BJ (cell line): Measurements from ENCODE around the gene FHDC1. TPM values are rescaled to one million over a fixed set of nuclear protein-coding genes. Genes with fewer than 3 reads are reported as not detected.

Source experiments
- CTCF ChIA-PET: fragments of 350-600 bp; formaldehyde crosslinking; extraction: SDS; loops from one replicate; lab custom pipeline; 2021; ENCODE audit warnings: antibody characterized with exemption, inconsistent platforms; lab: Yijun Ruan, JAX
- POLR2A ChIA-PET: fragments of 300-600 bp; sonication (Branson Sonifier 250); formaldehyde crosslinking; extraction: SDS; loops from one replicate; lab custom pipeline; 2021; ENCODE audit warnings: antibody characterized with exemption; lab: Charles Lee
- DNase-seq: peaks from one replicate; pipeline ENCODE4 v3.0.0-alpha.2; 2011; ENCODE audit warnings: low read depth
- H3K27me3 ChIP-seq: 2 replicates; pipeline ENCODE4 v1.6.0; 2011; ENCODE audit warnings: low read length; ENCODE audit not compliant: control insufficient read depth, insufficient read depth
- H3K36me3 ChIP-seq: 2 replicates; pipeline ENCODE4 v1.5.1; 2011; ENCODE audit warnings: low read length; ENCODE audit not compliant: control insufficient read depth, insufficient read depth
- H3K4me3 ChIP-seq: 2 replicates; pipeline ENCODE4 v1.5.1; 2011; ENCODE audit warnings: low read depth, mild to moderate bottlenecking, control low read depth, low read length
- CTCF ChIP-seq: IDR thresholded peaks from 2 replicates; pipeline ENCODE4 v1.5.1; 2011; ENCODE audit warnings: low read depth, mild to moderate bottlenecking, control low read depth, inconsistent platforms, low read length, moderate library complexity; ENCODE audit not compliant: insufficient read depth
- polyA plus RNA-seq: library from polyadenylated mRNA; depleted of rRNA; stranded (reverse); fragments of >200 nt; gene quantifications from 2 replicates; pipeline ENCODE4 v1.2.3, GENCODE V29; 2011; rRNA removed

FHDC1 gene
- polyA plus RNA-seq, 1 experiment: 0.17 TPM

GRCh38 chr4:153027866-153028265, 91.7 kb downstream of the FHDC1 start:
- Histone ChIP-seq H3K4me3 (no peak overlapping the region), H3K27me3 (peaks cover 8% of the 10 kb centered on the region; the same call in 1 of the 2 replicates), H3K36me3 (no peaks in the 10 kb centered on the region)
- POLR2A ChIA-PET: no interaction called here
- no peak for DNase-seq
- CTCF ChIA-PET: no interaction called here
- TF ChIP-seq CTCF: no peak

- POLR2A ChIA-PET: no interaction called here
- no peak for DNase-seq
- no peak for TF ChIP-seq CTCF
- H3K36me3 ChIP-seq: no peaks in the 10 kb centered on the region
- H3K4me3 ChIP-seq: no peak overlapping the region
- CTCF ChIA-PET: no interaction called here
- peaks cover 8% of the 10 kb centered on the region; the same call in 1 of the 2 replicates for H3K27me3 ChIP-seq
Observed at GRCh38 chr4:153028535-153028934, 92.4 kb downstream of the FHDC1 start.

Other genes starting within 250 kb of the FHDC1 start
- gene TIGD4, start 156.6 kb upstream of the FHDC1 start, polyA plus RNA-seq: 0.04 TPM in 1 of 2 replicates, not detected in the other
- 11.5 and 24.6 TPM in 2 replicates for gene ARFIP1, start 156.4 kb upstream of the FHDC1 start, polyA plus RNA-seq